Mesothelial cell of epicardium (in vitro differentiated cells): ENCODE data around the gene SYNGAP1. TPM values are rescaled to one million over a fixed set of nuclear protein-coding genes. Genes with fewer than 3 reads are reported as not detected.

Source experiments
- DNase-seq, 2 experiments: peaks; one replicate each; pipeline ENCODE4 v3.0.0; 2021; ENCODE audit warnings: low spot score in 2 of 2; ENCODE audit not compliant: unreplicated experiment in 2 of 2
- H3K27ac Mint-ChIP-seq: 2 replicates; pipeline ENCODE4 v1.8.0; 2021; ENCODE audit warnings: mixed read lengths
- H3K27me3 Mint-ChIP-seq: 2 replicates; pipeline ENCODE4 v1.8.0; 2021; ENCODE audit warnings: low read depth, mixed read lengths
- H3K36me3 Mint-ChIP-seq: 2 replicates; pipeline ENCODE4 v1.8.0; 2021; ENCODE audit warnings: mixed read lengths
- H3K4me1 Mint-ChIP-seq: 2 replicates; pipeline ENCODE4 v1.8.0; 2021; ENCODE audit warnings: mixed read lengths
- H3K4me3 Mint-ChIP-seq: 2 replicates; pipeline ENCODE4 v1.8.0; 2021; ENCODE audit warnings: mild to moderate bottlenecking, moderate library complexity, mixed read lengths
- H3K9me3 Mint-ChIP-seq: 2 replicates; pipeline ENCODE4 v1.8.0; 2021; ENCODE audit warnings: mixed read lengths
- CTCF ChIP-seq: fragments of 200-600 bp; sonication (generic); IDR thresholded peaks from one replicate; pipeline ENCODE4 v1.5.0; 2021; ENCODE audit warnings: antibody characterized with exemption; ENCODE audit not compliant: unreplicated experiment
- total RNA-seq: library from RNA; stranded (reverse); gene quantifications from 3 replicates; pipeline ENCODE4 v1.2.1, GENCODE V29; 2021

SYNGAP1 gene
- total RNA-seq, 1 donor from 2014 or later = 66.1 TPM

GRCh38 chr6:33437666-33438065, 17.8 kb downstream of the SYNGAP1 start:
- H3K4me3 Mint-ChIP-seq = no peak overlapping the region
- no peaks in the 10 kb centered on the region for H3K27me3 Mint-ChIP-seq
- H3K9me3 Mint-ChIP-seq = no peaks in the 10 kb centered on the region
- TF ChIP-seq CTCF = no peak
- H3K27ac Mint-ChIP-seq = no peak overlapping the region
- no peak for DNase-seq
- H3K36me3 Mint-ChIP-seq = peaks cover 35% of the 10 kb centered on the region
- peaks cover 14% of the 10 kb centered on the region for H3K4me1 Mint-ChIP-seq

- H3K36me3 Mint-ChIP-seq = peaks cover 35% of the 10 kb centered on the region
- H3K9me3 Mint-ChIP-seq = no peaks in the 10 kb centered on the region
- no peak for TF ChIP-seq CTCF
- no peak for DNase-seq
- no peak overlapping the region for H3K4me3 Mint-ChIP-seq
- no peak overlapping the region for H3K27ac Mint-ChIP-seq
- H3K4me1 Mint-ChIP-seq = peaks cover 2% of the 10 kb centered on the region
- H3K27me3 Mint-ChIP-seq = no peaks in the 10 kb centered on the region
Measured at GRCh38 chr6:33438978-33439594, 19.2 kb downstream of the SYNGAP1 start.

- DNase-seq = no peak
- Mint-ChIP-seq H3K4me1 (no peaks in the 10 kb centered on the region), H3K4me3 (no peak overlapping the region), H3K36me3 (peaks cover 40% of the 10 kb centered on the region), H3K9me3 (no peaks in the 10 kb centered on the region), H3K27ac (no peak overlapping the region), H3K27me3 (no peaks in the 10 kb centered on the region)
- no peak for TF ChIP-seq CTCF
Measured at GRCh38 chr6:33439956-33440648, 20.2 kb downstream of the SYNGAP1 start.

GRCh38 chr6:33440649-33441309, 20.9 kb downstream of the SYNGAP1 start:
- Mint-ChIP-seq H3K27me3 (no peaks in the 10 kb centered on the region), H3K4me3 (no peak overlapping the region), H3K36me3 (peaks cover 36% of the 10 kb centered on the region), H3K9me3 (no peaks in the 10 kb centered on the region), H3K27ac (no peak overlapping the region), H3K4me1 (no peaks in the 10 kb centered on the region)
- no peak for DNase-seq
- TF ChIP-seq CTCF = no peak

- Mint-ChIP-seq H3K36me3 (peaks cover 37% of the 10 kb centered on the region), H3K27ac (no peak overlapping the region), H3K9me3 (no peaks in the 10 kb centered on the region), H3K27me3 (no peaks in the 10 kb centered on the region), H3K4me1 (no peaks in the 10 kb centered on the region), H3K4me3 (no peak overlapping the region)
- no peak for DNase-seq
- TF ChIP-seq CTCF = no peak
Measured at GRCh38 chr6:33441457-33441856, 21.6 kb downstream of the SYNGAP1 start.
